ENCODE results near the gene RDH16.

DNA sequence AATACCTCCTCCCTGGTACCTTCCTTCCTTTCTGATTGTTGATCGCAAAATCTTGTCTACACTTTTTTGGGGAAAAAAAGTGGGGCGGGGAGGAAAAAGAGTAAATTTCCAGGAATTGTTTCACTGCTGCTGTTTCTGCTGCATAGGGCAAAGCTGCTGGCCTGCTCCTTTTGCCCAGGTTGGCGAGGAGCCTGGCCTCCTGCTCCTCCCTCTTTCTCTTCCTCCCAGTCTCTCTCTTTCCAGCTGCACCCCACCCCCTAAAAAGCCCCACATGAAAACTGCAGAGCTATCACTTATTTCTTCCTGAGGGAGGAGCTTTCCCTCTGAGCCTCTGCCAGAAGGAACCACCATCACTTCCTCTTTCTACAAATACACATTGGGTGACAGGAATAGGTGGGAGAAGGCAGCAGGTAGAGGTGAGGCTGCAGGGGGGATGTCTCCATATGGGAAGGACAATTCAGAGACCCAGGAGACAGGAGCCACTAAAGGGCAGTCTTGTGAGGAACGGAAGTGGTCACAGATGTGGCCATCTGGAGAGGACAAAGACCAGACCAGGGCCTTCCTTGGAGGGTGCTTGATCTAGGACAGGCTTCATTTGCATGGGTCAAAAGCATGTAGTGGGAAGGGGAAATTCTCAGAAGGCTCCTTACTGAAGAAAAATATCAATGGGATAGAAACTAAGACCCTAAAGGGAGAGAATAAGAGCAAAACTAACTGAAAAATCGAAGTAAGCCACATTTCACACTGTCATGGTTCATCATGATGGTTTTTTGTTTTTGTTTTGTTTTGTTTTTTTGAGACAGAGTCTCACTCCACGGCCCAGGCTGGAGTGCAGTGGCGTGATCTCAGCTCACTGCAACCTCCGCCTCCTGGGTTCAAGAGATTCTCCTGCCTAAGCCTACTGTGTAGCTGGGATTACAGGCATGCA is 34.2 kb upstream of the RDH16 start:
- TF ChIP-seq ZC3H10 (CRISPR knock-in tag; IDR thresholded peaks at IDR 0.05) (no peak), ZFP30 (CRISPR knock-in tag; IDR thresholded peaks at IDR 0.05) (no peak), ISL1 (CRISPR knock-in tag; IDR thresholded peaks at IDR 0.05) (no peak)
